NCI-H526 treated with DMSO at 0.1 percent for 48 hours (cell line): Measurements from ENCODE around the gene RNF40.

Experiments
- DNase-seq: peaks from one replicate; lab custom pipeline; 2025; lab: John Stamatoyannopoulos, UW

RNF40 gene

DNA sequence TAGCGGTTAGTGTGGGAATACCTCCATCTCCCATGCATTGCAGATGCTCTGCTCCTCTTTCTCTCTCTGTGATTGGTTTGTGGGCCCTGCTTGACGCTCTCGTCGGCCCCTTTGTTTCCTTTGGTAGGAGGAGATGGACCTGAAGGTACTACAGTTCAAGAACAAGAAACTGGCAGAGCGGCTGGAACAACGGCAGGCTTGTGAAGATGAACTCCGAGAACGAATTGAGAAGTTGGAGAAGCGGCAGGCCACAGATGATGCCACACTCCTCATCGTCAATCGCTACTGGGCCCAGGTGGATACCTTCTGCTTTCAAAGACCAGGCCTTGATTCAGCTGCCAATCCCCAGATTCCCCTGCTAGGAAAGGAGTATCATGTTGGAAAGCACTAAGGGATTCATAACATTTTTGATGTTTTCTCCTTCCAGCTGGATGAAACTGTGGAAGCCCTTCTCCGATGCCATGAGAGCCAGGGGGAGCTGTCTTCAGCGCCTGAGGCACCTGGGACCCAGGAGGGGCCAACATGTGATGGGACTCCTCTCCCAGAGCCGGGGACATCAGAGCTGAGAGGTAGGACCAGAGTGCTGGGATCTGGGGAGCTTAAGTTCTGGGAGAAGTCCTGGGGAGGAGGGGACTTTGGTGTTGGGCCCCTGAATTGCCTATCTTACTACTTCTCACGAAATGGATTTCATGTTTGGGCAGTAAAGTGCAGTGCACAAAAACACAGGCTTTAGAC is 1.0 kb downstream of the RNF40 start:
- DNase-seq = no peak

DNA sequence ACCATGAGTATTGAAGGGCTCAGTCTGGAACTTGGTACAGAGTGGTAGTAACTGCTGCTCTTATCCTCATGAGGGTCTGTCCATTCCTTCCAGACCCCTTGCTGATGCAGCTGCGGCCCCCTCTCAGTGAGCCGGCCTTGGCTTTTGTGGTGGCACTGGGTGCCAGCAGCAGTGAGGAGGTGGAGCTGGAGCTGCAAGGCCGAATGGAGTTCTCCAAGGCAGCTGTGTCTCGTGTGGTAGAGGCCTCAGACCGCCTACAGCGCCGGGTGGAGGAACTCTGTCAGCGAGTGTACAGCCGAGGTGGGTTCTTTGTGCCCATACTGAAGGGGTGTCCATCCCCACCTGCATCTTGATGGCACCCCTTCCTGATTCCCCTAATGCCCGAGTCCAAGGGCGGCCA is 2.0 kb downstream of the RNF40 start:
- no peak for DNase-seq

DNA sequence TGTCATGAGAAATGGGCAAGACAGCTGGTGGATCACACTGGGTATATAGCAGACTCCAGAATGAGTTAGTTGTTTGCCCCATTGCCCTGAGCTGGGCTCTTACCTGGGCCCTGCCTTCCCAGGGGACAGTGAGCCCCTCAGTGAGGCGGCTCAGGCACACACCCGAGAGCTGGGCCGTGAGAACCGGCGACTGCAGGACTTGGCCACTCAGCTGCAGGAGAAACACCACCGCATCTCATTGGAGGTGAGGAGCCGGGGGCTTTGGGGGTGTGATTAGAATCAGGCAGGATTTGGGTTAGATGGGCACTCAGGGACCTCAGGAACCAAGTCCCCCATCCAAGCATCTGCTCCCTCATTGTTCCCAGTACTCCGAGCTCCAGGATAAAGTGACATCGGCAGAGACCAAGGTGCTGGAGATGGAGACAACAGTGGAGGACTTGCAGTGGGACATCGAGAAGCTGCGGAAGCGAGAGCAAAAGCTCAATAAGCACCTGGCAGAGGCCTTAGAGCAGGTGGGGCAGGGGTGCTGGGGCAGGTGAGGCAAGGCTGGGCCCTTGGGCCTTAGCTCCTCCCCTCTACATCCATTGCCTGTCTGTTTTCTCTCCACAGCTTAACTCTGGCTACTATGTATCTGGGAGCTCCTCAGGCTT is 2.8 kb downstream of the RNF40 start:
- no peak for DNase-seq

DNA sequence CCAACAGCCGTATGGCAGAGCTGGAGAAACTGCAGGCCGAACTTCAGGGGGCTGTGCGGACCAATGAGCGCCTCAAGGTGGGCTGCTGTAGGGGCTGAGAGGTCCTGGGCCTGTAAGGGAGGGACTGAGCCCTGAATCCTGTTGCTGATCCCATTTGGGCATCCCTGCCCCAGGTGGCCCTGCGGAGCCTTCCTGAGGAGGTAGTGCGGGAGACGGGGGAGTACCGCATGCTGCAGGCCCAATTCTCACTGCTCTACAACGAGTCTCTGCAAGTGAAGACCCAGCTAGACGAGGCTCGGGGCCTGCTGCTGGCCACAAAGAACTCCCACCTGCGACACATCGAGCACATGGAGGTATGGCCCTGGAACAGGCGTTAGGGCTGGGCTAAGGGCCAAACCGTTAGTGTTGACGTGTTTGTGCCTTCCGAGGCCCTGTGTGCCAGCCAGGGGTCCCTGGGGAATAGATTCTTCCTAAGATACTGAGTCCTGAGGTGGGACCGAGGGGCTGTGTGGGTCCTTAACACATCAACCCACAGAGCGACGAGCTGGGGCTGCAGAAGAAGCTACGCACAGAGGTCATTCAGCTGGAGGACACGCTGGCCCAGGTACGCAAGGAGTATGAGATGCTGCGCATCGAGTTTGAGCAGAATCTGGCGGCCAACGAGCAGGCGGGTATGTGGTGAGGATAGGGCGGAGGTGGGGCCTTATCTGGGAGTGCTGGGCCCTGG is 4.2 kb downstream of the RNF40 start:
- no peak for DNase-seq

DNA sequence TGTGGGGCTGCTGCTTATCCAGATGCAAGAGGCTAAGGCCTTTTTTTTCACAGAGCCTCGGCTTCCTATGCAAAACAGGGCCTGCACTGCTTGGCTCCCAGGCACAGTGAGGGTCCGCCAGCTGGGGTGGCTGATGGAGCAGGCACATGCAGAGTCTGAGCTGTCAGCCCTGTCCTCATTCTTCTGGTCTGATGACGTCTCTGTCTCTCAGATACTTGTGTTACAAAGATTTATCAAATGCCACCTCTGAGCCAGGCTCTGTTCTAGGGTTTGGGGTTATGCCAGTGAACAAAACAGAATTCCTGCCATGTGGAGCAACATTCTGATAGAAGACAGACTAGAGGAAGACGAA is 4.8 kb downstream of the RNF40 start:
- no peak for DNase-seq

DNA sequence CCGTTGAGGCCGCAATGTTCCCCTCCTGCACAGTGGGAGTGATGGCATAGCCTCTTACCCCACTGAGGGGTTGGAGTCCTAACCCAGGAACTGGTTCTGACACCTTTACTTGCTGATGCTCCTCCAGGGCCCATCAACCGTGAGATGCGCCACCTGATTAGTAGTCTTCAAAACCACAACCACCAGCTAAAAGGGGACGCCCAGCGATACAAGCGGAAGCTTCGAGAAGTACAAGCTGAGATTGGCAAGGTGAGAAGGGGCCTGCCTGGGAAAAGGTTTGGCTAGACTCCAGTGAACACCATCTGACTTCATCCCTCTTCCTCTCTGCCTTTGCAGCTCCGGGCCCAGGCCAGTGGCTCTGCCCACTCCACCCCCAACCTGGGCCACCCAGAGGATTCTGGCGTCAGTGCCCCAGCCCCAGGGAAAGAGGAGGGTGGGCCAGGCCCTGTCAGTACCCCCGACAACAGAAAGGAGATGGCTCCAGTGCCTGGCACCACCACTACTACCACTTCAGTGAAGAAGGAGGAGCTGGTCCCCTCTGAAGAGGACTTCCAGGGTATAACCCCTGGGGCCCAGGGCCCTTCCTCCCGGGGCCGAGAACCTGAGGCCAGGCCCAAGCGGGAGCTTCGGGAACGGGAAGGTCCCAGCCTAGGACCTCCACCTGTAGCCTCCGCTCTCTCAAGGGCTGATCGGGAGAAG is 5.8 kb downstream of the RNF40 start:
- no peak for DNase-seq

DNA sequence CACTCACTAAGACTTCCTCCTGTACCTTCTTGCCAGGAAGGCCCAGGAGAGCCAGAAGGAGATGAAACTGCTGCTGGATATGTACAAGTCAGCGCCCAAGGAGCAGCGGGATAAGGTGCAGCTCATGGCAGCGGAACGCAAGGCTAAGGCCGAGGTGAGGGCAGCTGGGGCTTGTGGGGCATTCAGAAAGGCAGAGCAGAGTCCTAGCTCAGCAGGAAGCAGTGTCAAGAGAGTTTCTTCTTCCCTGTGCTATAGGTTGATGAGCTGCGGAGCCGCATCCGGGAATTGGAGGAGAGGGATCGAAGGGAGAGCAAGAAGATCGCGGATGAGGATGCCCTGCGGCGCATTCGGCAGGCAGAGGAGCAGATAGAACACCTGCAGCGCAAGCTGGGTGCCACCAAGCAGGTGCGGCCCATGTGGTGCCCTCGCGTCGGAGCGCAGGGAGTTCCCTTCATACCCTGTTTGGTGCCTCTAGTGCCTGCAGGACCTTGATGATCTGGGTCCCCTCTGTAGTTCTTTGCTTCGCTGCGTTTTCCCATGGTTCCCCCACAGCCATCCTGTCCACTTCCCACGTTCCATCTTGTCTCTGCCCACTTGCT is 6.6 kb downstream of the RNF40 start:
- no peak for DNase-seq

DNA sequence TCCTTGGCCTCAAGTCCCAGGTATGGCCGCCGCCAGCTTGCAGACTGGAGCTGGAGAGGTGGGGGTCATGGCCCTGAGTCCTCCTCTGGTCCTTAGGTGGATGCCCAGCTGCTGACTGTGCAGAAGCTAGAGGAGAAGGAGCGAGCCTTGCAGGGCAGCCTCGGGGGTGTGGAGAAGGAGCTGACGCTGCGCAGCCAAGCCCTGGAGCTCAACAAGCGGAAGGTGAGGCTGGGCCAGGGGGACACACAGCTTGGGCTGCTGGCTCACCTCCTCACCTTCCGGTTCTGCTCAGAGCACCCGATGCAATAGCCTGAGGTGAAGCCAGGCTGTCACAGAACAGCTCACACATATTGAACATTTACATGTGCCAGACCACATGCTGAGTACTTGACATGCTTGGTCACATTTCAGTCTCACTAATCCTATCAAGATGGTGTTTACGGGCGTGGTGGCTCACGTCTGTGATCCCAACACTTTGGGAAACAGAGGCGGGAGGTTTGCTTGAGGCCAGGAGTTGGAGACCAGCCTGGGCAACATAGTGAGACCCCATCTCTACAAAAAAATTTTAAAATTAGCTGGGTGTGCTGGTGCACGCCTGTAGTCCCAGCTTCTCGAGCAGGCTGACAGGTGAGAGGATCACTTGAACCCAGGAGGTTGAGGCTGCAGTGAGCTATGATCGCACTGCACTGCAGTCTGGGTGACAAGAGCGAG is 7.4 kb downstream of the RNF40 start:
- no peak for DNase-seq

DNA sequence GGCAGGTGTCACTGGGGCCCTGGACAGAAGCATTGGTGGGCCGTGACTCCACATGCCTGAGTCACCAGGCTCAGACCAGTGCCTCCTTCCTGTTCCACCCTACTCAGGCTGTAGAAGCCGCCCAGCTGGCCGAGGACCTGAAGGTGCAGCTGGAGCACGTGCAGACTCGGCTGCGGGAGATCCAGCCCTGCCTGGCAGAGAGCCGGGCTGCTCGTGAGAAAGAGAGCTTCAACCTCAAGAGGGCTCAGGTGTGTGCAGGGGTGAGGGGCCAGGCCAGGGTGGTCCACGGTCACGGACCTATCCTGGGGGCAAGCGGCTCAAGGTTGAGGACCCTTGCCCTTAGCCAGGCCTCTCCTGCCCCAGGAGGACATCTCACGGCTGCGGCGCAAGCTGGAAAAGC is 9.6 kb downstream of the RNF40 start:
- no peak for DNase-seq

DNA sequence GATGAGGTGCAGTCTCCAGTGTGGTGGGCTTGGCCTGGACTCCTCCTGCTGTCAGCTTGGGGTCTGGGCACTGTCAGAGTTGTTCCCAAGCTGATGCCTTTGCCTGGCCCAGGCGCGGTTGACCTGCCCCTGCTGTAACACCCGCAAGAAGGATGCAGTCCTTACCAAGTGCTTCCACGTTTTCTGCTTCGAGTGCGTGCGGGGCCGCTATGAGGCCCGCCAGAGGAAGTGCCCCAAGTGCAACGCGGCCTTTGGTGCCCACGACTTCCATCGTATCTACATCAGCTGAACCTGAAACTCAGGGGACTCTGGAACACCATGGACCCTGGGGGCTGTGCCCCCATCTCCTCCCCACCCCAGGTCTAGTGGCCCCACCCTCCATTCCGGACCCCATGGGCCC is 11.7 kb downstream of the RNF40 start:
- DNase-seq = no peak

DNA sequence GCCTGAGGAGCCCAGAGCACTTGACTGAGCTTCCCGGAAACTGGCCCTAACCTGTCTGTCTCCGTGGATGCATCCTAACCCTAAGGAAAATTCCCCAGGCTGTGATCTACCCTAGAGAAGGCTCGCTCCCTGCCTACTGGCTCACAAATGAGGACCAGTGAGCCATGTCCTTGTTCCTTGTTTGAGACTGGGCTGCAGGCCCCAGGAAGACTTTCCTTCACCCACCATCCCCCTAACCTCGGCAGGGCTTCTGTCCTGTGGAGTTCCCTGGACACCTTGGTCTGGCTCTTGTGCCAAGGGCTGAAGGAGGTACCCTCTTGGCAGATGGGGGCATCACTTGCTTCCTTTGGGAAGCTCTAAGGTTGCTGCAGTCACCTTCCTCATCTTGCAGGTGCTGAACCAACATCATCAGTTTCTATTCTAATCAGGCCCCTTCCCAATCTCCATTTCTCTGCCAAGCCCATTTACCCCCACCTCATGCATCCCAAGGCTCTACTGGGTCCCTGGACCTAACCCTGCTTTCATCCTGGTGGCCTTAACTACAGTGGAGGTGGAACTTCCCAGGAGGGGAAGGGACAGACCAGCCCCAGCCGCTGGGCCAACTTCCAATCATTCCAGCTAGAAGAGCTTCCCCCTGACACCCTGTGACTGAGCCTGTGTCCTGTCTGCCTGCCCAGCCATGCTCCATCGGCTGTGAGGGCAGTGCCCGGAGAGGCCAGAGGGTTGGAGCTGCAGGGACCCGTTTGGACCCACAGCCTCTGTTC is 12.4 kb downstream of the RNF40 start:
- no peak for DNase-seq

DNA sequence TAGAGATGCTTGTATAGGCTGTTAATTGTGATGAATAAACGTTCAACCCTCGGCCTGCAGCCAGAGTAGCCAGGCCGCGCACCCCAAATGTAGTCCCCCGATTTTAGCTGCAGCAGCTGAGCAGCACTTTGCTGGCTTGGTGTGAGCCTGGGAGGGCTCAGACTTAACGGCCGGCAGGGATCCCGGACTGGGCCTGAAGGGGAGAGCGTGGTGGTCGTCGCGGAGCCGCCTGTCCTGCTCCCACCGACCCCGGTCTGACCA is 12.9 kb downstream of the RNF40 start:
- DNase-seq = no peak

DNA sequence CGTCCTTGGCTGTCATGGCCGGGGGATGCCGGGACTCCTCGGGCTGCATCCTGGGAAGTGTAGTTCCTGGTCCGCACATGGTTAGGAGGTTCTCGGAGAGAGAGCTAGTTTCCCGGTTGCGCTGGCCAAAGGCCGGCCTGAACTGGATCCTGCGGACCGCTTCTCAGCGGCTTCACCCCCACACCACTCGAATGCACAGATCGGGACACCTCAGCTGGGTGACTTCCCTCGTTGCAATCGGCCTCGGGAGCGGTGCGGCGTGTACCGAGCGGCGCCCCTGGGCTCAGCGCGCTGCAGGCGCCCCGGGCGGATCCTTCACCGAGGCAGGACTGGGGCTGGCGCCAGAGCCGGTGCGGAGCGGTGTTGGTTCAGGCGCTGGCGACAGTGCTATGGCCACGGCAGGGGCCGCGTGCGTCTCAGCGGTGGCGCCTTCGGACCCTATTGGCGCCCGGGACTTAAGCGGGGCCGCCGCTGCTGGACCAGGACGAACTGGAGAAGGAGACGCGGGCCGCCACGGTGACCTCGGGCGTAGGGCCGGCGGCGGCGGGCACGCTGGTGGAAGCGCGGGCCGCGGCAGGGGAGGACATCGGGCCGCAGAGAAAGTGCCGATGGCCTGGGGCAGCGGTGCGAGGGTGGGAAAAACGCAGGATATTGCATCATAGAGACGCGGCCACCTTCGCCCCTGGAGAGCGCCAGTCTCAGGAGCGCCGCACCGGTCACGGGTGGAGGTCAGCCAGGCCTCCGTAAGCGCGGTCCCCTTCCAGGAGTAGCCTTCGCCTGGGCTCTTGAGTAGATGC is 13.5 kb downstream of the RNF40 start:
- peak; percentile 71 for DNase-seq

DNA sequence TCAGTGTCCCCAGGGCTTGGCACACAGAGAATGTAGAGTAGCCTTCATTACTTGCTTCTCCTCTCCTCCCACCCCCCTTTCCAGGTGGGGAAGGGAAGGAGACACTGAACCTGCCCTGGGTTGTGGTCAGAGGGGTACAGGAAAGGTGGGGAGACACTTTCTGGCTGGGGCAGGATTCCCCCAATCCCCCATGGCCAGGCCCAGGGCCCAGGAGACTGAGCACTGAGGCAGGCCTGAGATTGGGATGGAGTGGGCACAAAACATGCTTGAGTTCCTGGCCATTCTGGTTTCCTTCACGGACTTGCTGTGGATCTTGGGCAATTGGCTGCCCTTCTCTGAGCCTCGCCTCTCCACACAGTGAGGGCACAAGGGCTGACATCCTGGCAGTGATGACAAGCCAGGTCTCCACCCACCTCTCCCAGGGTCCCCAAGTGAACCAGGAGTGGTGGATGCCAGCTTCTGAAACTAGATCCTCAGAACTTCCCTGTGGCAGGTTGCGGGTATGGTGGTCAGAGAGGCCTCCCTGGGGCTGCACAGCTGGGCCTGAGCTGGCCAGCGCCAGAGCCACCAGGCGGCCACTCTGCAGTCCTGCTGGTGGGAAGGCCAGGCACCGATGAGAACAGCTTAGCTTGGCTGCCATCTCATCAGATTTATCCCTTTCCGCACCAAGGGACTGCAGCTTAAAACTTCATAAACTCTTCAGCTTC is 15.6 kb downstream of the RNF40 start:
- no peak for DNase-seq

DNA sequence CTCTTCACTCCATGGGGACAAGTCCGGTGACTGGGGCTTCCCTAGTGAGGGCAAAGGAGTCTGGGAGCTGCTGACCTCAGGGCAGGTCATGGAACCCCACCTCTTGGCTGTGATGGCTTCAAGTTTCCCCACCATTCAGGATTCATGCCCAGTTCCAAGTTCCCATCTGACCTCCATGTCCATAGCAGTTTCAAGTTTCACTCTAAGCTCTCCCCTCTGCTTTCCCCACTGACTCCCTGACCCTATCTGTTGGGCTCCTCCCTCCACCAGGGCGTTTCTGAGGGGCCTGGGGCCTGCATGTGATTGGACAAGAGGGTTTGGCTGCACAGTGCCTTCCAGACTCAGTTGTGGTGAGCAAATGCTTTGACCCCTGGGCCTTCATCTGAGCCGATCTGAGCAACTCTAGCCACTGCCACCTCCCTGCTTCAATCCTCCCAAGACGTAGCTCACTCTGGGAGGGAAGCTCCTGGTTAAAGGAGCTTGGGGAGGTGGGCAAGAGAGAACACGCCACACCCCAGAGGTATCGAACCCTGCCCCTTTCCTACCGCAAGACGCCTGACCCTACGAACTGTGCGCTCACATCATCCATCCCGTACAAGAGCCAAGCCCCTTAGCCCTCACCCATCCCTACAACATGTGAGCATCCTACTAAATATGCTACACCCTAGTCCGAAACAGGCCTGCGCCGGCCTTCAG is 16.6 kb downstream of the RNF40 start:
- no peak for DNase-seq

DNA sequence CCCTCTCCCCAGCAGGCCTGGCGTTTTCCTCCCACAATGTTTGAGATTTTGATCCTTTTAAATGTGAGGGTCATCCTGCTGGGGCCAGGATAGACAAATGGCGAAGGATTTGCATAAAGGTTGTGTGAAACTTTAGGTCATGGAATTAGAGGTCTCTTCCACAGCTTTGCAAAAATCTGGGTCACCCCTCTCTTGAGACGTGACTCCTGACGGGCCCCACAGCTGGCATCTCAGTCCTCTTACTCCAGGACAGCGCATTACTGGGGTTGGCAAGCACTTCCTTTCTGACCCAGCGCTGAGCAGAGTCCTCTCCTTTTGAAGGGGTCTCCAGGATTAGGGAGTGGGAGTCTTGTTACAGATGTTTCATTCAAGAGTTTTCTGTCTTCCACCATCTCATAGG is 17.5 kb downstream of the RNF40 start:
- DNase-seq = no peak

DNA sequence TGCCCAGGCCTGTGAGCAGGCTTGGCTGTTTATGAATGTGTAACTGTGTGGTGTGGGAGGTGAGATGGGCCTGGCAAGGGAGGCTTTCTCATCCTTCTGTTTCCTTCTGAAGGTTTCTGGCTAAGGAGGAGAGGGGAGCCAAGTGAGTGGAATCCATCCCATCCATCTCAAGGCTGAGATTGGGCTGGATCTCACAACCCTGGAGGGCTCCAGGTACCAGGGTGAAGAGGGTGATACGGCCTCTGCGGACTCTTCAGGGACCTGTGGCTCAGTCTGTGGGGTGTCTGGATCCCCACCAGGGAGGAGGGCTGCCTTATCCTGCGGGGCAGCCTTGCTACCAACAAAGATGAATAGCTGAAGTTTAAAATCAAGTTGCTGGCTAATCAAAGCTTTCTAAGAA is 17.9 kb downstream of the RNF40 start:
- no peak for DNase-seq

DNA sequence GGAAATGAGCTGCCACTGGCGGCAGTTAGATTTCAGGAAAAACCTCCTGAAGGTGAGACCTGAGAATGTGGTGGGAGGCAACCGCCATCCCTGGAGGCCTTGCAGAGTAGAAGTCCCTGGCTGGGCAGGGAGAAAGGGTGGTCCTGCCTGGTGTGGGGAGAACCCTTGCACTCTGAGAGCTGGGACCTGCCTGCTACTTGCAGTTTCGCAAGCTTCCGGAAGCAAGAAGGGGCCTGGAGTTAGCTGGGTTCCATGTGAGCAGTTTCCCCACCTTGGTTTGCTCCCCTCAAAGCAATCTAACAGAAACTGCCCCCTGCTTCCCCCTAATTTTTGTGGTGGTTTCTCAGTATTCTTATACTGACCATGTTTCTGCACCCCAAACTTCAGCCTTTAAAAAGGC is 18.4 kb downstream of the RNF40 start:
- DNase-seq = no peak
